Peyer's patch (tissue), 4 donors: ENCODE results near the gene RXRA.

ENCODE experiments used
- CTCF ChIP-seq, 6 experiments: fragments of 450-650 bp in 4 of 6; fragments of 200-600 bp in 2 of 6; sonication (generic) in 1 of 6; IDR thresholded peaks; one replicate each; pipeline ENCODE4 v1.5.1; 2017 to 2019; ENCODE audit warnings: antibody characterized with exemption in 6 of 6, mild to moderate bottlenecking in 3 of 6, moderate library complexity in 1 of 6
- POLR2A ChIP-seq, 2 donors: fragments of 450-650 bp; IDR thresholded peaks; one replicate each; pipeline ENCODE4 v1.5.1; 2017; ENCODE audit warnings: antibody characterized with exemption in 2 of 2, mild to moderate bottlenecking in 2 of 2, moderate library complexity in 2 of 2

- TF ChIP-seq CTCF (IDR thresholded peaks at IDR 0.05) (no peak), POLR2A (IDR thresholded peaks at IDR 0.05) (no peak)
These were observed 150.2 kb downstream of the RXRA start for GRCh38 chr9:134476272-134476941.
